ENCODE data around the gene TNFAIP8.

Gene TNFAIP8

GRCh38 chr5:119356612-119357188 lies 881 bp downstream of the TNFAIP8 start:
- DNase-seq (ENCODE audit: insufficient read length, low spot score) (no peak), FAIRE-seq (no peak)
- no peak for TF ChIP-seq CTCF (IDR thresholded peaks at IDR 0.05; ENCODE audit: insufficient read depth, missing control alignments)

- FAIRE-seq (no peak), DNase-seq (ENCODE audit: insufficient read length, low spot score) (no peak)
- no peak for TF ChIP-seq CTCF (IDR thresholded peaks at IDR 0.05; ENCODE audit: insufficient read depth, missing control alignments)
These were observed 1.5 kb downstream of the TNFAIP8 start for GRCh38 chr5:119357270-119357669.

GRCh38 chr5:119357808-119358529 lies 2.1 kb downstream of the TNFAIP8 start:
- no peak for TF ChIP-seq CTCF (IDR thresholded peaks at IDR 0.05; ENCODE audit: insufficient read depth, missing control alignments)
- FAIRE-seq = no peak
- no peak for DNase-seq (ENCODE audit: insufficient read length, low spot score)

GRCh38 chr5:119358530-119358900 lies 2.7 kb downstream of the TNFAIP8 start:
- DNase-seq (ENCODE audit: insufficient read length, low spot score) = no peak
- no peak for FAIRE-seq
- no peak for TF ChIP-seq CTCF (IDR thresholded peaks at IDR 0.05; ENCODE audit: insufficient read depth, missing control alignments)

- FAIRE-seq = no peak
- no peak for DNase-seq (ENCODE audit: insufficient read length, low spot score)
- TF ChIP-seq CTCF (IDR thresholded peaks at IDR 0.05; ENCODE audit: insufficient read depth, missing control alignments) = no peak
These were observed 3.2 kb downstream of the TNFAIP8 start for GRCh38 chr5:119358901-119359603.

- TF ChIP-seq CTCF (IDR thresholded peaks at IDR 0.05; ENCODE audit: insufficient read depth, missing control alignments) = no peak
- DNase-seq (ENCODE audit: insufficient read length, low spot score) (no peak), FAIRE-seq (no peak)
These were observed 4.1 kb downstream of the TNFAIP8 start for GRCh38 chr5:119359737-119360413.
